Measurements from ENCODE around the gene MACROD2. TPM values are rescaled to one million over a fixed set of nuclear protein-coding genes. Genes with fewer than 3 reads are reported as not detected.
A peak's percentile ranks its signal among the peaks of the same experiment; 100 is the strongest.

MACROD2 gene
- total RNA-seq, 1 experiment from 2014 or later, result 1.6 TPM

DNA sequence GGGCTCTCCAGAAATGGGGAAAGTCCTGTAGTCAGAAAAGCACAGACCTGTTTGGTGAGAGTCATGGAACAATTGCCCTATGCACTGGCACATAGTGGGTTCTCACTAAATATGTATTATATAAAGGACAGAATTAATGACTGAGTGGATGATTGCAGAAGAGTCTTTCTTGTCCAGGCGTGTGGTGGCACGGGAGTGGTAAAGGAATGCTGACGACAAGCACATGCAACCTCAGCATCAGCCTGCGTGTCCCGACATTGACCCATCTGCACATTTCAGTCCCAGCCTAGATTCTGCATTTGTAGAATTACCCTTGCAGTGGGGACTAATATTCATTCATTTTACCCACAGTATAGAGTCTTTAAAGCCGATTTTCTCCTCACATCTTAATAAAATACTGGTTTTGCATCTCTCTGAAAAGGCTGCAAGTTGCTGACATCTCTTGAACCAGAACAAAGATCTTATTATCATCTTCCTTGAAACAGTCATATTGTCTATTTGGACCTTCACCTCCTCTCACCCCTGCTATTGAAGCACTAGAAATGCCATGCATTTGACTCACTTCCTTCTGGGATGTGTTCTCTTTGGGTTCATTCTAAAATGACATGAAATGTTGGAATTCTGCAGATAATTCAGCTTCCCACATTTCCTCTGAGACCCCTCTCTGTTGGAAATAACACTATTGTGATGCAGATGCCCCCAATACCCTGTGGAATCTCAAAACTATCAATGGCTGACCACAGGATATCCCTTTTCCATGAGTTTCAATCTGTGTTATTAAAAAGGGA, 1225.7 kb downstream of the MACROD2 start:
- Histone ChIP-seq H3K18ac (ENCODE audit: insufficient read length, low read depth, low read length) (no peak overlapping the region), H3K9me3 (ENCODE audit: control insufficient read depth, low read depth, low read length) (no peaks in the 10 kb centered on the region), H2BK15ac (ENCODE audit: low read depth, low read length) (no peak overlapping the region), H3K4ac (ENCODE audit: low read depth, low read length) (no peak overlapping the region), H3K56ac (ENCODE audit: insufficient read length, low read depth, low read length) (no peak overlapping the region), H3K14ac (ENCODE audit: insufficient read depth, low read length) (no peak overlapping the region), H3K9ac (ENCODE audit: extremely low read depth, insufficient read length, low read length) (no peak overlapping the region), H3K79me1 (ENCODE audit: insufficient read depth, low read depth, low read length, poor library complexity, severe bottlenecking) (no peaks in the 10 kb centered on the region), H3K23ac (ENCODE audit: insufficient read length, low read depth, low read length) (no peak overlapping the region), H4K8ac (replicated peaks; ENCODE audit: insufficient read length, low read depth, low read length) (no peak overlapping the region), H2BK120ac (ENCODE audit: low read depth, low read length, poor library complexity, severe bottlenecking) (no peak overlapping the region), H3K4me2 (ENCODE audit: insufficient read depth, insufficient read length, low read length) (no peak overlapping the region), H4K20me1 (ENCODE audit: control insufficient read depth, insufficient read depth, insufficient read length) (no peaks in the 10 kb centered on the region), H3K79me2 (ENCODE audit: insufficient read depth, low read length) (no peaks in the 10 kb centered on the region), H2BK20ac (ENCODE audit: low read depth, low read length, poor library complexity, severe bottlenecking) (no peak overlapping the region), H3K27ac (ENCODE audit: insufficient read length, low read depth, low read length) (no peak overlapping the region), H3K4me1 (ENCODE audit: insufficient read depth, low read length) (peaks cover 10% of the 10 kb centered on the region; the same call in 1 of the 2 replicates), H4K91ac (ENCODE audit: insufficient read length, low read depth, low read length) (no peak overlapping the region), H3T11ph (ENCODE audit: low read length) (no peak overlapping the region), H2AK5ac (ENCODE audit: insufficient read length, low read length) (no peak overlapping the region), H3K27me3 (ENCODE audit: insufficient read depth, low read length) (no peaks in the 10 kb centered on the region), H3K23me2 (ENCODE audit: insufficient read length, low read depth, low read length, poor library complexity, severe bottlenecking) (no peaks in the 10 kb centered on the region), H2BK5ac (ENCODE audit: insufficient read length, low read length) (no peak overlapping the region), H2BK12ac (ENCODE audit: insufficient read length, low read depth, low read length) (no peak overlapping the region), H2AFZ (ENCODE audit: low read length) (no peak overlapping the region), H4K5ac (ENCODE audit: insufficient read length, low read depth, low read length) (no peak overlapping the region)
- Mint-ChIP-seq H3K4me3 (no peak overlapping the region), H3K36me3 (ENCODE audit: insufficient read depth in 1 of 3, low read depth in 3 of 3) (no peaks in the 10 kb centered on the region), H3K9me3 (no peaks in the 10 kb centered on the region; a peak in 1 of 5 replicates), H3K27ac (peak overlapping the region; percentile 15 to 83 (median 65)), H3K4me1 (peaks cover 33 to 35% of the 10 kb centered on the region in 2 experiments), H3K27me3 (ENCODE audit: low read depth) (no peaks in the 10 kb centered on the region)
- TF ChIP-seq, protein P1, sequence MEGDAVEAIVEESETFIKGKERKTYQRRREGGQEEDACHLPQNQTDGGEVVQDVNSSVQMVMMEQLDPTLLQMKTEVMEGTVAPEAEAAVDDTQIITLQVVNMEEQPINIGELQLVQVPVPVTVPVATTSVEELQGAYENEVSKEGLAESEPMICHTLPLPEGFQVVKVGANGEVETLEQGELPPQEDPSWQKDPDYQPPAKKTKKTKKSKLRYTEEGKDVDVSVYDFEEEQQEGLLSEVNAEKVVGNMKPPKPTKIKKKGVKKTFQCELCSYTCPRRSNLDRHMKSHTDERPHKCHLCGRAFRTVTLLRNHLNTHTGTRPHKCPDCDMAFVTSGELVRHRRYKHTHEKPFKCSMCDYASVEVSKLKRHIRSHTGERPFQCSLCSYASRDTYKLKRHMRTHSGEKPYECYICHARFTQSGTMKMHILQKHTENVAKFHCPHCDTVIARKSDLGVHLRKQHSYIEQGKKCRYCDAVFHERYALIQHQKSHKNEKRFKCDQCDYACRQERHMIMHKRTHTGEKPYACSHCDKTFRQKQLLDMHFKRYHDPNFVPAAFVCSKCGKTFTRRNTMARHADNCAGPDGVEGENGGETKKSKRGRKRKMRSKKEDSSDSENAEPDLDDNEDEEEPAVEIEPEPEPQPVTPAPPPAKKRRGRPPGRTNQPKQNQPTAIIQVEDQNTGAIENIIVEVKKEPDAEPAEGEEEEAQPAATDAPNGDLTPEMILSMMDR (conservative IDR thresholded peaks at IDR 0.05), result no peak
- DNase-seq, result no peak
- WGBS (ENCODE audit: extremely low coverage, insufficient read length, low lambda C conversion rate), result no CpG with 5 or more reads among the region's 6 CpGs

All from H9 (cell line).